ENCODE measurements around the gene LMX1B.
A peak's percentile ranks its signal among the peaks of the same experiment; 100 is the strongest.

Gene LMX1B

GRCh38 chr9:126681336-126681735 is 67.6 kb downstream of the LMX1B start:
- DNase-seq = no peak

- no peak for DNase-seq
Observed at GRCh38 chr9:126682113-126682810, 68.5 kb downstream of the LMX1B start.

GRCh38 chr9:126682928-126683697 is 69.4 kb downstream of the LMX1B start:
- DNase-seq = no peak

GRCh38 chr9:126683698-126684044 is 69.9 kb downstream of the LMX1B start:
- DNase-seq = no peak

- no peak for DNase-seq
Observed at GRCh38 chr9:126684345-126684744, 70.6 kb downstream of the LMX1B start.

GRCh38 chr9:126684965-126685465 is 71.3 kb downstream of the LMX1B start:
- no peak for DNase-seq

- DNase-seq = no peak
Observed at GRCh38 chr9:126687930-126688461, 74.3 kb downstream of the LMX1B start.

GRCh38 chr9:126688617-126689016 is 74.9 kb downstream of the LMX1B start:
- no peak for DNase-seq

GRCh38 chr9:126689027-126689825 is 75.5 kb downstream of the LMX1B start:
- DNase-seq = no peak

GRCh38 chr9:126690431-126691051 is 76.8 kb downstream of the LMX1B start:
- peak; percentile 81 for DNase-seq

- DNase-seq = no peak
Observed at GRCh38 chr9:126692041-126692758, 78.5 kb downstream of the LMX1B start.

- DNase-seq = no peak
Observed at GRCh38 chr9:126692759-126693427, 79.2 kb downstream of the LMX1B start.

- DNase-seq = no peak
Observed at GRCh38 chr9:126693428-126693944, 79.8 kb downstream of the LMX1B start.

- DNase-seq = no peak
Observed at GRCh38 chr9:126694206-126695081, 80.7 kb downstream of the LMX1B start.

- no peak for DNase-seq
Observed at GRCh38 chr9:126695186-126695585, 81.5 kb downstream of the LMX1B start.

GRCh38 chr9:126695701-126696400 is 82.1 kb downstream of the LMX1B start:
- DNase-seq = no peak

GRCh38 chr9:126696401-126697145 is 82.8 kb downstream of the LMX1B start:
- no peak for DNase-seq

- DNase-seq = no peak
Observed at GRCh38 chr9:126697330-126697729, 83.6 kb downstream of the LMX1B start.

- no peak for DNase-seq
Observed at GRCh38 chr9:126698251-126698650, 84.5 kb downstream of the LMX1B start.
